Stimulated activated CD8-positive, alpha-beta memory T cell treated with anti-CD3 and anti-CD28 coated beads, Interleukin-4, amount 100 ng/mL, for 24 hours (primary cell): ENCODE data around the gene SSPN.

Experiments
- DNase-seq: peaks from one replicate; pipeline ENCODE4 v3.0.0-alpha.2; 2020; ENCODE audit warnings: low read depth

The SSPN gene, protein sequence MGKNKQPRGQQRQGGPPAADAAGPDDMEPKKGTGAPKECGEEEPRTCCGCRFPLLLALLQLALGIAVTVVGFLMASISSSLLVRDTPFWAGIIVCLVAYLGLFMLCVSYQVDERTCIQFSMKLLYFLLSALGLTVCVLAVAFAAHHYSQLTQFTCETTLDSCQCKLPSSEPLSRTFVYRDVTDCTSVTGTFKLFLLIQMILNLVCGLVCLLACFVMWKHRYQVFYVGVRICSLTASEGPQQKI

GRCh38 chr12:26195250-26195640 is at the start of gene SSPN:
SSPN (plus strand) TSS chr12:26195573; CDS start chr12:26195673, 100 bp downstream.
- no peak for DNase-seq

GRCh38 chr12:26148291-26148690 is 47.1 kb upstream of the SSPN start:
- no peak for DNase-seq

DNA sequence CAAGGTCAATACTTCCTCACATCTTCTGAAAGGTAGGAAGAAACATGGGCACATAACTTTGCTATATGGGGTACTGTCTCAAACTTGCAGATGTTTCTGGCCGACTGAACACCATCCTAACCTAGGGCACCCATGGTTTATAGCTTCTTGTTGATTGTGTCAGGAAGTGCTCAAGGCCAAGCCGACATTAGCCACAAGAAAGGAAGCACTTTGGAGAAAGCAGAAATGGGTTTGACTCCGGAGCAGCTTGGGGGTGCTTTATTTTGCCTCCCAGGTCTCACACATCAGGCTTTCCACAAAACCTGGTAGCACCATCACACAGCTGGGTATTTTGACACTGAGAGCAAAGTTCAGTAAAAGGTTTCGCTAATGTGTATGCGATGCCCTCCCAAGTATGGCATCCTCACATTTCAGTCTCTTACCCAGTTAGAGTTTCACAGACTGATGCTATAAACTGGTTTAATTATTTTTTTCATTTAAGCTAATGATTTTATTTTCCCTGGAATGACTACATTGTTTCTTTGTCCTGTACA is 45.3 kb upstream of the SSPN start:
- no peak for DNase-seq

DNA sequence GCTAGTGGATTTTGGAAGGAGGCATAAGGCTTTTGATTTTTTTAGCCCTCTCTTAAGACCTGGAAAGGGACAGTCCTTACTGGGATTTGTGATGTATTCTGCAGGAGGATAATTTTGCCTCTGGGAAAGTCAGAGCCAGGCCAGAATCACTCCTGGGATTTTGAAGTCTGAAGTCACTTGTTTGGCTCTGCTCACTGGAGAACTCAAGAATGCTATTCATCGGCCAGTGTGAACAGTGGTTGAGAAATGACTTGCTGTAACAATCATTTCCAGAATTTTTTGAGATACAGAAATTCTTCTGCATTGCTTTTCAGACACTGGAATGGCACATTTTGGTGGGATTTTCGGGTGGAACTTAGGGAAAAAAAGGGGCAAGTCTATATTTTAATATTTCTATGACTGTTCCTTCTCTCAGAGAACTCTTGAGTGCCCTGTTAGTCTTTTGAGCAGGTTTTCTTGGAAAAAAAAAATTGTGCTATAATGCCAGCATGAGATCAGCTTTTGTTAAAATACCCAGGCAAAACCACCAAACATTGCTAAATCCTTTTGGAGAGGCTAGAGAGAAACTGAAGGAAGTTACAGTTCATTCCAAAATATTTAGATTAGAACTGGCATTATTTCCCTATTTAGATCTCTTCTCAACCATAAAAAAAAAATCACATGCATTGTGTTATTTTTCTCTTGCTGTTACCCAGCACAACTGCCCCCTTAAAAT is 44.5 kb upstream of the SSPN start:
- no peak for DNase-seq

DNA sequence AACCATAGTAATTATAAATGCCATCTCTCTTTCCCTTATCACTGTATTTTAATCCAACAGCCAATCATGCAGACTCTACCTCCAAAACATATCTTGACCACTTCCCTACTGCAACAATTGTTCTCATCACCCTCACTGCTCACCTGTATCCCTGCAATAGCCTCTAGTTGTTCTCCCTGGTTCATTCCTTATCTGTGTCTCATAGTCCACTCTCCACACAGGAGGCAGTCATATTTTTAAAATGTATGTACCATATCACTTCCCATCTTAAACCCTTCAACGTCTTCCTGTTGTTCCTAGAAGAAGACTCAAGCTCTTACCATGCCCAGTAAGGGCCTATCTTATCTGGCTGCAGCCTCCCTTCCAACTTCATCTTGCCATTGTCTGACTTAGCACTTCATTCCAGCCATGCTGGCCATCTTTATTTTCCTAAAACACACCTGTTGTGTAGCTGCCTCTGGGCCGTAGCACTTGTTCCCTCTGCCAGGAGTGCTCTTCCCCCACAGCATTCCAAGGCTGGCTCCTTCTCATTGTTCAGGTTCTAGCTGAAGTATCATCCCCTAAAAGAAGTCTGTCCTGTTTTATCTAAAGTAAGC is 42.8 kb upstream of the SSPN start:
- DNase-seq: no peak

GRCh38 chr12:26153421-26154154 is 41.8 kb upstream of the SSPN start:
- DNase-seq: no peak

GRCh38 chr12:26156201-26156871 is 39.0 kb upstream of the SSPN start:
- DNase-seq: no peak

DNA sequence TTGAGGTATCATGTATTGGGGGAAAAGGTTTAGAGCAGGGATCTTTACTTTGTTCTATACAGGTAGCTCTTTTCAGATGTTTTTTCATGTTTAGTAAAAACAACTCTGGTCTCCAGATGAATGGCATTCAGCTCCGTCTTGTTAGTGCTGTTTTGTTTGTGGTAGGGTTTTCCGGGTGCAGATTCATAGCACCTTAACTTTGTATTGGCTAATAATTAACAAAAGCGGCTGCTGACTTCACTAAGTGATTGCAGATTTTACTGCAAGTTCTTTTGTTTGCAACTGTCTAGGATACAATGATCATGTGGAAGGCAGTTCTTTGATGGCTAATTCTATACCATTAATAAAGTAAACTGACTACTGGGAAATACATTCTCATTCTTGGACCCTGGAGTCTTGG is 38.4 kb upstream of the SSPN start:
- no peak for DNase-seq

- no peak for DNase-seq
Observed at GRCh38 chr12:26158078-26158764, 37.2 kb upstream of the SSPN start.

- DNase-seq: no peak
Observed at GRCh38 chr12:26162174-26162573, 33.2 kb upstream of the SSPN start.

DNA sequence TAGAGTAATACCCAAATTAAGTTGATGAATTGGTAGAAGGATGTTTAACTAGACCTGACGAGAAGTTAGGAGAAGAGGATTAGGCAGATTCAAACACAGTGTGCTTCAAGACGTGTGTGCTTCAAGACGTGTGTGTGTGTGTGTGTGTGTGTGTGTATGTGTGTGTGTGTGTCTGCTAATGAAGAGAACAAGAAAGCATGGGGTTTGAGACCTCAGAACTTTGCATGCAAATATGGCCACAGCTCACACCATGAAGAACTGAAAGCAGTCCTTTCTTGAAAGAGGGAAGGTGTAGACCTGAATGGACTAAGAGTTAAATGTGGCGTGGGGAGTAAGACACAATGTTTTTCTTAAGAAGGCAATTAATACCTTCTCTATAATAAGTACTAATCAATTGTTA is 32.5 kb upstream of the SSPN start:
- DNase-seq: no peak

GRCh38 chr12:26164118-26164517 is 31.3 kb upstream of the SSPN start:
- no peak for DNase-seq

- no peak for DNase-seq
Observed at GRCh38 chr12:26172013-26172412, 23.4 kb upstream of the SSPN start.

DNA sequence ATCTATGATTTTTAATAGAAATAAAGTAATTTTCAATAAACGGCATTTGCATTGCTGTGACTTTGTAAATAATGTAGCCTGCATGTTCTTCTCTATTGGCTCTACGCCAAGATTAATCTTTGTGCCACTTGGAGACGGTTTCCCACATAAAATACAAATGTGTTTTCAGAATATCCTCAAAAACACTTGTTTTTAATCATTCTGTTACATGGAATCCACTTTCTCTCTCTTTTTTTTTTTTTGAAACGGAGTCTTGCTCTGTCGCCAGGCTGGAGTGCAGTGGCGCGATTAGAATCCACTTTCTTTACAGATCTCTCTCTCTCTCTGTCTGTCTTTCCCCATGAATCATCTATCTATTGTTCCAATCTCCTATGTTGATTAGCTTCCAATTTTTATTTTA is 22.8 kb upstream of the SSPN start:
- no peak for DNase-seq

DNA sequence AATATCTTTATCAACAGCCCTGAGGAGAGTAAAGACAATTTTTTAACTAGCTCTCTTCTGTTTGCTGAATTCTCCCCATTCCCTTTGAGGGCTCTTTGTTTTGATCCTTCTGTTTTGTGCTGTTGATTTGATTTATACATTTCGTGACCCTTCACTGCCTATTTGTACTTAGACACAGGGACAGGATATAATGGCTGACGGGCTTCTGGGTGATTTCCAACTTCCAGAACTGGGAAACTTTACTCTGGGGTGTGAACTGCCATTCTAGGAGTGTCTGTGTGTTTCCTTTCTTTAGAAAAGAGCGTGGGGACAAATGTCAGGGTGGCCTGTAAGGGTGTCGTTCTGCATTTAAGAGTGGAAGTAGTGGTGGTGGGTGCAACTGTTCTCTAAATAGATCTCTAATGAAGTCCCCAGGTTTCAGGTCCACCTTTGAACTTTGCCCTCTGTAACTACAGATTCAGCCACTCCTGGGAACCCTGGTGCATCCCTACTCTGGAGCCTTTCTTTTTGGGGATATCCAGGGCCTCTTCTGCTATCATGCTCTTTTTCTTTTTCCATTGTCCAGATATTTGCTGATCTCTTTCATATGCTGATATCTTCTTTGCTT is 22.3 kb upstream of the SSPN start:
- no peak for DNase-seq

DNA sequence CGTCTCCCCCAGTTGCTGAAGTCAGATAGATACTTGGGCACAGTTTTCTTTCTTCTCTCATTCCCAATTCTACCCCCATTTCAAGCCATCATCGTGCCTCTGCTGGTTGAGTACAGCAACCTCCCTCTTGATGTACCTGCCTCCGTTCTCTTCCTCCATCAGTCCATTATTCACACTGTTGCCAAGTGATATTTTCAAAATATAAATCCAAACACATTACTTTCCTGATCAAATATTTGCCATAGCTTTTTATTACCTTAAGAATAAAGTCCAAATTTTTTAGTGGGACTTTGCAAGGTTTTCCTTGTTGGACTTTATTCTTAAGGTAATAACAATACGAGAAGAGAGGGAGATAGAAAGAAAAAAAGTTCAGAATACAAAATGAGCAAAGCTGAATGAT is 18.6 kb upstream of the SSPN start:
- no peak for DNase-seq

DNA sequence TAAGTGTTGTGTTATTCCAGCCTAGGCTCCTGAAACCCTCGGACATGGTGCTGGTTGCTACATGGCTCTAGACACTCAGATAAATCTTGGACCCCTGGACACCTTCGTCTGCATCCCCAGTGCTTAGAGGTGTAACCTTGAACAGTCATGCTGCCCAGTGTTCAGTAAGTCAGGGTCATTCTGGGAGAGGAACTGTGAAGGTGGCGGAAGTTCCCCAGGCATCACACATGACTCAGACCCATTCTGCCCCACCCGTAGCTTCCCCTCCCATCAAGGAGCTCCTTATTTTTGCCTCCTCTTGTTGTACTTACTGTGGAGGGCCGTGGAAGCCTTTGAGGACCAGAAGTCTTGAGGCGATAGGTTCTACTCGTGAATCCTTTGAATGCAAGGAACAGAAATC is 18.1 kb upstream of the SSPN start:
- no peak for DNase-seq

GRCh38 chr12:26179826-26180225 is 15.5 kb upstream of the SSPN start:
- DNase-seq: no peak

GRCh38 chr12:26182377-26182776 is 13.0 kb upstream of the SSPN start:
- no peak for DNase-seq

DNA sequence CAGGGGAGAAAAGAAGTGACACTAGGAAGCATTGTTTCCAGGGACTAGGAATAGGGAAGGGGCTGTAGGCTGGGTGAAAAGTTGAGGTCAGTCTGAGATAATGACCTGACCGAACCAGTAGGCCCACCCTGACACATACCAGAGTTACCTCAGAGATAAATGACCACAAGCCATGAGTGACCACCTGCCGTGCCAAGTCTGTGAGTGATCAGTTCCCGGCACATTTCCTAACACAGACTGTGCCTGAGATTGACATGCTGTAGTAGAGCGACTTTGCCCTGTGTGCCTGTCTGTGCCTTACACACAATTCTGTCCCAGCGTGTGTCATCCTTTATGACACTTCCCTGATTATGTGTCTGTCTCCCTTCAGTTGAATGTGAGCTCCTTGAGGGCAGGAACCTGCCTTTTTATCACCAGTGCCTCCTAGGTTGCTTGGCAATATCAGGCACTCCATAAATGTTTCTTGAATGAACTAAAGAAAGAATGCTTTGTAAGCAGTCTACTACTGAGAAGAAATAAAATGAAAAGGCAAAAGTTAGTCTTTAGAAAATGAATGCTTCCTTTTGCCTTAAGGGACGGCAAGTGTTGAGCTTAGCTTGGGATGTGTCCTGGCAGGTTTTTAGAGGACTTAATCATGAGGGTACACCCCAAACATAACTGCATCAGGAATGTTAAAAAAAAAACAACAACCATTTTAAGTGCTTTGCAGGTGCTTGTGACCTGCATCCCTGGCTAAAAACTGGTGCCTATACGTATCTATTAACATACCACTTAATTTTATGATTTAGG is 9.6 kb upstream of the SSPN start:
- no peak for DNase-seq
